ENCODE measurements around the gene HSP90AA1.
"Not testable (repeated sequence)": the region's sequence is repeated elsewhere in the genome, so short reads cannot be mapped to it uniquely, and the experiment has no call there.

HSP90AA1 gene

DNA sequence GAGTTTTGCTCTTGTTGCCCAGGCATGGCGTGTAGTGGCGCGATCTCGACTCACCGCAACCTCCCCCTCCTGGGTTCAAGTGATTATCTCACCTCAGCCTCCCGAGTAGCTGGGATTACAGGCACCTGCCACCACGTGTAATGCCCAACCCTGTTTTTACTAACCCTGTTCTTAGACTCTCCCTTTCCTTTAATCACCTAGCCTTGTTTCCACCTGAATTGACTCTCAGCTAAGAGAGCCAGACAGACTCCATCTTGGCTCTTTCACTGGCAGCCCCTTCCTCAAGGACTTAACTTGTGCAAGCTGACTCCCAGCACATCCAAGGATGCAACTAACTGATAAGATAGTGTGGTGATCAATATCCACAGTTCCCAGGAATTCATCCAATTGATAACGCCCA is 22.3 kb downstream of the HSP90AA1 start:
- FAIRE-seq = not testable (repeated sequence)

DNA sequence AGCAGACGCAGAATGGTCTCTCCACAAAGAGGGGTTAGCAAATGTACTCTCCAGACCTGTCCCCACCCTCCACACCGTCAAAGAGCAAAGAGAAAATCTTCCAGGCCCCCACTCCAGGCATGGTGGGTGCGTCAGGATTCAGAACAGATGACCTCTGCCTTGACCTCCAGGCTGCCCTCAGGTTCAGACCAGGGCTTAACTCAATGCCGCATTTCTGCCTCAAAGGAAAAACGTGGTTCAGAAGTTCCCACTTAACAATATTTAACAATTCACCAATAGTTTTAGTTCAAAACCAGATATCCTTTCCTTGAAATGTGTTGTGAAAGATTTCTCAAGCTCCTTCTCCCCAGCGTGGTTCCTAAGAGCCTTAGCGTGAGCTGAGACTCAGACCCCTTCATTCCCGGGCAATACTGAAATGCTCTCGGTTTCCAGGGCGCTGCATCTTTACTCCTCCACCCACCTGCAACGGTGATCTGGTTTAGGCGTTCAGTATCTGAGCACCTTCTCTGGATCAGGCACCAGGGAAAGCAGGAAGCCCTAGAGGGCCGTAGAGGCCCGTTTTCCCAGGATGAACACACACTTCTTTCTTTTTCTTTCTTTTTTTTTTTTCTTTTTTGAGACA is 22.9 kb downstream of the HSP90AA1 start:
- FAIRE-seq = no peak

DNA sequence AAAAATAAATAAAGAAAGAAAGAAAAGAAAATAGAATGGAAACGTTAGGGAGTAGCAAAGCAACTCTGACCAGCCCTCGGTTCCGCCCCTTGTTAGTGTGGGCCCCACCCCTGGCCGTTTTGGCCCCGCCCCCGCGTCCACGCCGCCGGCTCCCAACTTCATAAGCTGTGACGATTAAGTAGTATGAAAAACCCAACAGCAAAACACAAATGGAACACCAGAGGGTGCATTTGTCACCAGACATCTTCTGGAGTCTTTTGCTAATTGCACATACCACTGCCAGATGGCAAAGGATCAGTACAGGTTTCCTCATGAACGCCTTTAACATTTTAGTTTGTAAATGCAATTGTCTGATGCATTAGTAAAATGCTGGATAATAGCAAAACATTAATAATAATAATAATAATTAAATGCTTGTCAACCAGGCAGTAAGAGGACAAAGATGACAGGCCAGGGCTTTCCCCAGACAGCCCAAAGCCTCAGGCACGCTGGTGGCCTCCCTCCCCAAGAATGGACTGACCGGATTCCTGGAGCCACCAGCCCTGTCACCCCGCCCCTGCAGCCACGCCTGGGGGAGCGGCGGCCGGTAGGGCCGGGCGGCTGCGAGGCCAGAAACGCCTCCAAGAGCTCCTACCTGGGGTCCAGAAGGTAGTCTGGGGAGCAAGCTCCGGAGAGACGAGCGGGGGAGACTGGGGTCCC is 23.6 kb downstream of the HSP90AA1 start:
- FAIRE-seq = peak; percentile 91

DNA sequence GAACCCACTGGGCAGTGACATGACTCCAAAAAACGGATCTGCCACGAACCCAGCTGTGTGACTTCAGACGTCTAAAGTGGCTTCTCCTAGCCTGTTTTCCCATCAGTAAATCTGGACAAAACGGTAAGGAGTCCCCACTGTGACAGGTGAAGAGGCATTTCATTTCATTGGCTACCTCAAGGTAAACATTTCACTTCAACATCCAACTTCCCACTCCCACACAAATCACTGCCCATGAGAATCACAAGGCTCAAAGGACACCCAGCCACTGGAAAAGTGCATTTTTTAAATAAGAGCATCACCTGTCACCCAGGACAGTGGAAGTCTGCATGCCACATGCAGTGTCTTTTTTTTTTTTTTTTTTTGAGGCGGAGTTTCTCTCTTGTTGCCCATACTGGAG is 27.9 kb downstream of the HSP90AA1 start:
- FAIRE-seq = no peak

GRCh38 chr14:102058146-102058545 is 28.7 kb downstream of the HSP90AA1 start:
- no peak for FAIRE-seq

GRCh38 chr14:102057480-102058114 is 29.2 kb downstream of the HSP90AA1 start:
- no peak for FAIRE-seq

GRCh38 chr14:102056694-102057442 is 30.0 kb downstream of the HSP90AA1 start:
- FAIRE-seq = no peak

DNA sequence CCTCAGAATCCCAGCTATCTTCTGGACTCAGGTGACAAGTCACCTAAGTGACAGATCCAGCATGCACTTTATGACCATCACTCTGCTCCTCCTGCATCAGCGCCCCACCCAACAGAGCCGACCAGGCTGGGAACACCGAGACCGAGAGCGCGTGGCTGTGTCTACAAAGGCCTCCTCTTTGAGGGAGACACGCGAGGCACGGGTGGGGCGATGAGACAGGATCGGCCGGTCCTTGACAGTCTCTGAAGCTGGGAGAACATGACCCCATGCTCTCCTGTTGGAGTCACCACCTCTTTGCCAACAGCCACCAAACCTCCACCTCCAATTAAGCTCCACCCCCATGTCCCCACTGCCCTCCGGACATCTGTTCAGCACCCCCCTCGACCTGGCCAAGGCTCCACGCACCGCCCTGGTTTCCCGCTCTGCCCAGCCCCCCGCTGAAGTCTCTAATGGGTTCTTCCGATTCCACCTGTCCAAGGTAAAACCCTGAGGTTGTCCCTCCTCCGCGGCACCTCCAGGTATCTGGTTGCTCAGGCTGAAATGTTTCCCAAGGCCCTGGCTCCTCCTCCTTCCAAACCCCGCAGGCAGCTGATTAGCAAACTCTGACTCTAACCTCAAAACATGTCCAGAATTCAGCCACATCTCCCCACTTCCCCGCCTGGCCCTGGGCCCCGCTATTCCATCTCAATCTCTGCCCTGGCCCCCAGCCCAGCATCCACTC is 31.5 kb downstream of the HSP90AA1 start:
- FAIRE-seq = no peak

DNA sequence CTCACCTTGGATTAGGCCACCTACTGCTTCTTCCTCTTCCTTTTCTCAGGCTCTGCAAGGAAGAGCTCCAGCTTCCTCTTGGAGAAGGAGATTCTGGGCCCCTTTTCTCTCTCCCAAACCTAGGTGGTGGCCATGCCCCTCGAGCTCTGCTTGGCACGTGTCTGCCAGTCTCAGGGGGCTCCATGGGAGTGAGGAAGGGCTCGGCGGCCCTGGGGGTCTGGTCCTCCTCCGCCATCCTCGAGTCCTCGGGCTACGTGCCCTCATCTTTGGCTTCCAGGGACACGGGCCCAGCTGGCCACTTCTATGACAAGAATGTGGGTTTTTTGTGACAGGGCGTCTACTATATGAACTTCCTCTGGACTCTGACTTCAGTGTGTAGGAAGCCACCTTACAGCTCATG is 34.3 kb downstream of the HSP90AA1 start:
- FAIRE-seq = no peak

GRCh38 chr14:102050625-102051024 is 36.2 kb downstream of the HSP90AA1 start:
- FAIRE-seq = no peak

DNA sequence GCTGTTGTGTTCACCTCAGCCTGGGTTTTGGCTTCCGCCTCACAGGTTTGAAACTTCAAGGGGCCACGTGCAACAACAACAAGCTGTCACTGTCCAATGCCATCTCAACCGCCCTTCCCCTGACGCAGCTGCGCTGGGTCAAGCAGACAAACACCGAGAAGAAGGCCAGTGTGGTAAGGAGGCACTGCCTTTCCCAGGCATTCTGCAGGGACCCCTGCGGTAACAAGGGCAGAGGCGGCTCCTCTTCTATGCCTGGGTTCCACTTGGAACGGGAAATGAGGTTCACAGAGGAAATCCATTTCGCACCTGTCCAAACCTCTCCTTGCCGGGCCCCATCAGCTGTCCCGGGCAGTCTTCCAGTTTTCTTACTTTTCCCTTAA is 36.8 kb downstream of the HSP90AA1 start:
- FAIRE-seq = no peak

DNA sequence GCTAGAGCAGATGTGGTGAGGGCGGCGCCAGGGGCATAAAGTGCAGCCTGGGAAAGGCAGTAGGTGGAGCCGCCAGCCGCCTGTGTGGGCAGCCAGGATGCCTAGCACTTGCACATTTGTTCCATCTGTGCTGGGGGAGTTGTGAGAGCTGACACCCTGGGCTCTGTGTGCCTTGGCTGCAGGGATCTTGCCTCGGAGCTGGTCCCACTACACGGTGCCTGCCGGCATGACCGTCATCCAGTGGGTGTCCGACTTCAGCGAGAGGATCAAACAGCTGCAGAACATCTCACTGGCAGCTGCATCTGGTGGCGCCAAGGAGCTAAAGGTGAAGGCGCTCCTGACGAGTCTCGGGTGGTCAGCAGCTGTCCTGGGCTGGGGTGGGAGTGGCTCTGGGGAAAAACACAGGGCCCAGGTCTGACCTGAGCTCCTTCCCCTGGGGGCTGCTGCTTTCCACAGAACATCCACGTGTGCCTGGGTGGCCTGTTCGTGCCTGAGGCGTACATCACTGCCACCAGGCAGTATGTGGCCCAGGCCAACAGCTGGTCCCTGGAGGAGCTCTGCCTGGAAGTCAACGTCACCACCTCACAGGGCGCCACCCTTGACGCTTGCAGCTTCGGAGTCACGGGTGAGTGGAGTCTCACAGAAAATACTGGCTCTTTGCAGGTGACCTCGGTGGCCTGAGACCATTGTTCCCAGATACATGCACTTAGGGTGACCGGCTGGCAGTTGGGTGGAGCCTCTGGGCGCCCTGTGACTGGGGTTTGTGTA is 37.4 kb downstream of the HSP90AA1 start:
- FAIRE-seq = no peak

DNA sequence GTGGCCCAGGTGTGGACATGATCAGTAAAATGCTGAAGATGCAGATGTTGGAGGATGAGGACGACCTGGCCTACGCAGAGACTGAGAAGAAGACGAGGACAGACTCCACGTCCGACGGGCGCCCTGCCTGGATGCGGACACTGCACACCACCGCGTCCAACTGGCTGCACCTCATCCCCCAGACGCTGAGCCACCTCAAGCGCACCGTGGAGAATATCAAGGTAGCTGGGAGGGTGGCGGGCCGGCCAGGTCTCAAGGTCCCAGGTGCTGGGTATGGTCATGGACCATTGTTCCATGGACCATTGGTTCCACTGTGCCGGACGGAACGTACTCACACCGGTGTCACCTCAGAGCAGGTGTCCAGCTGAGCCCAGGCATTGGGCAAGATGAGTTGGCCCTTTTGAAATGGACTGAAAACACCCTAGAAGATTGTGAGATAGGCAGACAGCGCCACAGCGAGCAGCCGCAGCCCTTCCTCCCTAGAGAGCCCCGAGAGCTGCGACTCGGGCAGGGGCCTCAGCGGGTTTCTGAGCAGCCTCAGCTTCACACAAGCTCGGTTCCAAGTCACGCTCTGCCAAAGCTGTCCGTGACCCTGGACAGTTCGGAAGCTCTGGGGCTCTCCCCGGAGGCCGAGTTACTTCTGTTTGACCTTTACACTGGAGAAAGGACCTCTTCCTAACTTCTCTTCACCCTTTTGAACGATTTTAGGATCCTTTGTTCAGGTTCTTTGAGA is 38.9 kb downstream of the HSP90AA1 start:
- no peak for FAIRE-seq

- FAIRE-seq = peak; percentile 98
Observed at GRCh38 chr14:102046337-102047278, 40.2 kb downstream of the HSP90AA1 start.

GRCh38 chr14:102044566-102044965 is 42.3 kb downstream of the HSP90AA1 start:
- no peak for FAIRE-seq

DNA sequence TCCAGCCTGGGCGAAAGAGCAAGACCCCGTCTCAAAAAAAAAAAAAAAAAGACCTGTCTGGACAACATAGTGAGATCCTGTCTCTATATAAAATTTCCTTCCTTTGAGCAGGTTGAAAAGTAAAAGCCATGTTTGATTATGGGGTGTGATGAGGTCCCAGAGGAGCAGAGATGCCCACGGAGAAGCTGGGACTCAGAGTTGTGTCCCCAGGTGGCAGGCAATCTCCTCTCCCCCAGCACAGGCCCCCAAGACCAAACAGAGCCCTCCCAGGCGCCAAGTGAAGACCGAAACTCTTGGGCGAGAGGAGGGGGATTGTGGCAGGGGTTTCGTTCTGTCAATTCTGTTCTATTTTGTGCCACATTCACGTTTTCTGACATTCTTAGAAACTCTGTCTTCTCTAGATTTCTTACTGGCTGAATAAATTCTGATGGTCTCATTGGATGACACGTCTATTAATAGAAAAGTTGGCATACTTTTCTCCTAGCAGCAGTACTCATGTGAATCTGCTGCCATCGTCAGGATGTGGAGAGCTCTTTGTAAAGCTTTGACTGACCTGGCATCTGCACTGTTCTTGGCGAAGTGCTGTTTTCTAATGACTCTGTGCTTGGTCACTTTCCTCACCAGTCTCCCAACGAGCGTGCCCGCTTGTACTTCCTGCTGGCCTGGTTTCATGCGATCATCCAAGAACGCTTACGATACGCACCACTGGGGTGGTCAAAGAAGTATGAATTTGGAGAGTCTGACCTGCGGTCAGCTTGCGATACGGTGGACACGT is 43.4 kb downstream of the HSP90AA1 start:
- no peak for FAIRE-seq

GRCh38 chr14:102042699-102043098 is 44.1 kb downstream of the HSP90AA1 start:
- FAIRE-seq = no peak

GRCh38 chr14:102040153-102040552 is 46.7 kb downstream of the HSP90AA1 start:
- FAIRE-seq = no peak

DNA sequence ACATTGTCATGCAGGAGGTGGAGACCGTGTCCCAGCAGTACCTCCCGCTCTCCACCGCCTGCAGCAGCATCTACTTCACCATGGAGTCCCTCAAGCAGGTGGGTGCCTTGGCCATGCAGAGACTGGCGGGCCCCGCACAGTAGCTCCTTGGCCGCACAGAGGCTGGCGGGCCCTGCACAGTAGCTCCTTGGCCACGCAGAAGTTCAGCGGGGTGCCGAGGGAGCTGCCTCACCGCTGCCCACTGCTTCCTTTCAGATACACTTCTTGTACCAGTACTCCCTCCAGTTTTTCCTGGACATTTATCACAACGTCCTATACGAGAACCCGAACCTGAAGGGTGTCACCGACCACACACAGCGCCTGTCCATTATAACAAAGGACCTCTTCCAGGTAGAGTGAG is 47.7 kb downstream of the HSP90AA1 start:
- no peak for FAIRE-seq
